ENCODE measurements around the gene STMN3.
A peak's percentile ranks its signal among the peaks of the same experiment; 100 is the strongest.
"Not testable (repeated sequence)": the region's sequence is repeated elsewhere in the genome, so short reads cannot be mapped to it uniquely, and the experiment has no call there.

STMN3 gene

GRCh38 chr20:63657937-63658748 lies 4.9 kb upstream of the STMN3 start, which contains the start of gene RTEL1:
TSS of gene RTEL1 (plus strand) at chr20:63658312. CDS start at chr20:63659403, 1,091 bp downstream.
- ATAC-seq (peak; percentile 83), DNase-seq (peak; percentile 93)

GRCh38 chr20:63657260-63657936 lies 4.2 kb upstream of the STMN3 start:
- ATAC-seq (no peak), DNase-seq (no peak)

- ATAC-seq (no peak), DNase-seq (no peak)
These were observed 3.2 kb upstream of the STMN3 start for GRCh38 chr20:63656451-63656850.

GRCh38 chr20:63655249-63655648 lies 2.0 kb upstream of the STMN3 start:
- DNase-seq (no peak), ATAC-seq (no peak)

- no peak for DNase-seq
- ATAC-seq = no peak
These were observed 897 bp upstream of the STMN3 start for GRCh38 chr20:63653974-63654668.

- DNase-seq (peak; percentile 47), ATAC-seq (peak; percentile 21)
These were observed 838 bp downstream of the STMN3 start for GRCh38 chr20:63652192-63652980.

GRCh38 chr20:63651942-63652191 lies 1.4 kb downstream of the STMN3 start:
- DNase-seq (no peak), ATAC-seq (no peak)

GRCh38 chr20:63650486-63650885 lies 2.7 kb downstream of the STMN3 start:
- not testable (repeated sequence) for ATAC-seq, DNase-seq

- DNase-seq (no peak), ATAC-seq (no peak)
These were observed 4.2 kb downstream of the STMN3 start for GRCh38 chr20:63648895-63649589.

- DNase-seq = no peak
- ATAC-seq = no peak
These were observed 5.0 kb downstream of the STMN3 start for GRCh38 chr20:63648190-63648589.

- DNase-seq = no peak
- ATAC-seq = no peak
These were observed 8.0 kb downstream of the STMN3 start for GRCh38 chr20:63645218-63645617.

GRCh38 chr20:63643946-63644345 lies 9.3 kb downstream of the STMN3 start:
- DNase-seq (no peak), ATAC-seq (no peak)

GRCh38 chr20:63643499-63643898 lies 9.7 kb downstream of the STMN3 start:
- ATAC-seq = no peak
- DNase-seq = no peak

GRCh38 chr20:63642527-63643247 lies 10.5 kb downstream of the STMN3 start:
- no peak for ATAC-seq
- DNase-seq = no peak

- peak; percentile 100 for DNase-seq
These were observed 11.3 kb downstream of the STMN3 start for GRCh38 chr20:63641792-63642523.

GRCh38 chr20:63641146-63641791 lies 12.0 kb downstream of the STMN3 start:
- ATAC-seq = peak; percentile 22
- peak; percentile 53 for DNase-seq

More at GRCh38 chr20:63641792-63642523, 11.3 kb downstream of the STMN3 start:
- ATAC-seq = peak; percentile 67

GRCh38 chr20:63640686-63641085 lies 12.5 kb downstream of the STMN3 start:
- ATAC-seq, DNase-seq: not testable (repeated sequence)

- DNase-seq = no peak
- no peak for ATAC-seq
These were observed 13.1 kb downstream of the STMN3 start for GRCh38 chr20:63640086-63640485.

GRCh38 chr20:63639093-63639975 lies 13.9 kb downstream of the STMN3 start:
- ATAC-seq = peak; percentile 75
- DNase-seq = peak; percentile 80

Measured in stimulated activated naive CD8-positive, alpha-beta T cell treated with anti-CD3 and anti-CD28 coated beads, Interleukin-15, Interleukin-2, amounts not matched to agents 100 U/mL and 50 U/mL, for 24 hours (primary cell).